DMS153 treated with DMSO at 0.1 percent for 48 hours (cell line): ENCODE measurements around the gene TPH2.
A peak's percentile ranks its signal among the peaks of the same experiment; 100 is the strongest.

Experiments used
- DNase-seq: peaks from one replicate; lab custom pipeline; 2025; ENCODE audit not compliant: unreplicated experiment; lab: John Stamatoyannopoulos, UW

TPH2 gene

GRCh38 chr12:71938728-71939385, at the start of gene TPH2:
Gene TPH2, plus strand, starts transcription at chr12:71938845. Its CDS starts 142 bp downstream, at chr12:71938987.
- peak; percentile 73 for DNase-seq

GRCh38 chr12:71890475-71890874, 48.2 kb upstream of the TPH2 start:
- DNase-seq, result no peak

DNA sequence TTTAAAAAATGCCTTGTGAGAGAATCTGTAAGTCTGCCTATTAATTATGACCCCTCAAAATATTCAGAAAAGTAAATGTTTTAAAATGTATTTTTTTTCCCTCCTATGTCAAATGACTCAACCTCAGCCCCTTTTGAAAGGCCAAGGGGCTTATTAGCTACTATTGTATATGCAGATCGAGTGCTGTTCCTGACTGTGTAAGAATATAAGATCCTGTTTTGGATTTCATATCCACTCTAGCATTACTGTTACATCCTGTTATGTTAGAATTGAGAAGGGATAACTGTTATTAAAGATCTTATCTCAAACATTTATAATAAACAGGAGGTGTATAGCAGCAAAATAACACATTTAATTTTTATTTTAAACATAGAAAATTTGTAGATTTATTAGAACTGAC, 46.6 kb upstream of the TPH2 start:
- DNase-seq, result no peak

- no peak for DNase-seq
These were observed 42.3 kb upstream of the TPH2 start for GRCh38 chr12:71896205-71896882.

DNA sequence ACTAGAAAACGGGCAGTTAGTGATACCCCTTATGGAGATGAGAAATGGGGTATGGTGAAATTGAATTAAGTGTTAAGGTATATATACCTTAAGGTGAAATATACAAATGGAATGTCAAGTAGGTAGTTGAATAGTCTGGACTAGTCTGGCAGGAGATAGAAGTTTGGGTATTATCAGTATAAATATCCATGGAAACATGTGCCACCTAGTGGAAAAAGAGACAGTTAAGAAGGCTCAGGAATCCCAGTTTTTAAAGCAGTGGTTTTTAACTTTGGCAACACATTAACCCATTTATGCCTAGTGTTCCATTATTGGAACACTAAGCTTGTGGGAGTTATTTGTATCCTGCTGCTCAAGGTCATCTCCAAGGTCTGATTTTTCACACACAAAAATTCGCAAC, 38.6 kb upstream of the TPH2 start:
- no peak for DNase-seq

- DNase-seq, result no peak
These were observed 34.0 kb upstream of the TPH2 start for GRCh38 chr12:71904629-71905028.

GRCh38 chr12:71935594-71935993, 3.1 kb upstream of the TPH2 start:
- DNase-seq, result no peak

GRCh38 chr12:71940068-71940467, 1.4 kb downstream of the TPH2 start:
- DNase-seq, result no peak

DNA sequence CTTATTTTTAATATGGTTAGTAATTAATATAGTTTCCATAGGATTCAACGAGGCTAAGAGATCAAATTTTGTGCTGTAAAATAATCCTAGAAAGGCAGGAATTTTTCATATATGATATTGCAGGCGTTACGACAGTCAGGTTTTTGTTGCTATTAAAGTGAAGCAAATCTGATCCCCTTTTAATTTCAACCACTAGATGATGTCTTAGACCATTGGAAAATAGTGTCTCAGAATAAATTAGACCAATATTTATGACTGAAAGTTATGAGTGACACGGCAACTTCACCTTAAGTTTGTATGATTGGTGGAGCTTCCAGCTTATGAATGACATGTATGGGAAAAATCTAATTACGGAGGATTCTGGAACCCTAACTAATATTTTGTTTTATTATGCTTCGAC, 2.5 kb downstream of the TPH2 start:
- DNase-seq, result no peak

DNA sequence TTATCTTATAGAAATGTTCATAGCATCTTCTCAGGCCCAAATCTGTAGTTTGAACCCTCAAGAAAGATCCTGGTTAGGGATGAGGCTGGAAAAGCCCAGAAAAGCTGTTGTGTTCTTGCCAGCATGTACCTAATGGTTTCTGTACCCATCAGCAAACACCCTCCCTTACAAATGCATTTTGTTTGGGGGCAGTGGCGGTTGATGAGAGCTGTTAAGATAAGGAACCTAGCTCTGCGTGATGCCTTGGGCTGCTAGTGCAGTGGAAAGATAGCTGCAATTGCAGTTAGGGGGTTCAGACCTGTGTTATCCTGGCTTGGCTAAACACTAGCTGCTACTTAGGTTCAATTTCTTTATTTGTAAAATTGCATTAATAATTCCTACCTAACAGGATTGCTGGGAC, 3.6 kb downstream of the TPH2 start:
- DNase-seq, result no peak

DNA sequence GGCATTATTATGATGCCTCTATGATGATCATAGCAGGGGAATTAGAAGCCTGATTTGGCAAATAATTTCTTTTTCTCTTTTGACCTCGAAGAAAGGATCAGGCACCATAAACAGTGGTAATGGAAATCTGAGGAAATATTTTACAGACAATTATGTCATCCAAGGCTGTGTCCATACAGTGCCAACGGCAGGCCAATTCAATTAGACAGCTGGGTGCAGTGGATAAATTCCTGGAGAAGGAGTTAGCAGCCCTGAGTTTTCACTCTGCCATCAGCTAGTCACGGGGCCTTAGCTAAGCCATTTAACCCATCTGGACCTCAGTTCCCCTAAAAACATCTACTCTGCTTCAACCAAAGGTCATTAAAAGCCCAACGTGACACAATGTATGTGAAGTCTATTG, 4.1 kb downstream of the TPH2 start:
- no peak for DNase-seq

- no peak for DNase-seq
These were observed 6.5 kb downstream of the TPH2 start for GRCh38 chr12:71945121-71945520.

- DNase-seq, result no peak
These were observed 7.2 kb downstream of the TPH2 start for GRCh38 chr12:71945883-71946282.

GRCh38 chr12:71947645-71948105, 9.0 kb downstream of the TPH2 start:
- DNase-seq, result peak; percentile 95

- DNase-seq, result no peak
These were observed 9.7 kb downstream of the TPH2 start for GRCh38 chr12:71948390-71948789.

- no peak for DNase-seq
These were observed 11.0 kb downstream of the TPH2 start for GRCh38 chr12:71949646-71950045.

DNA sequence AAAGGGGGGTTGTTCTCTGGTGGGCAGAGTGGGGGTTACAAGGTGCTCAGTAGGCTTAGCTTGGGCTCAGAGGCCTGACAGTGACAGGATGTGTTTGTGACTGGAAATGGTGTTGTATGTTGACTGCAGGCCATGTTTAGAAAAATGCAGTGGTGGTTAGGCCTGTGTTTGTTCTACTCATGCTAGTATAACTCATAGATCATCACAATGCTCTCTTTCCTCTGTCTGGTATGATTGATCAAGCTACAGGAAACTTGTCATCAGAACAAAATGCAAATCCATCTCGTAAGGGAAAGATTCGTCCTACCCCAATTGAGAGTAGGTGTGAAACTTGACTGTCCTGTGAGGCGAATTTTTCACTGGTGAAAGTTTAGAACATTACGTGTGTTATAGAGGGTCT, 11.8 kb downstream of the TPH2 start:
- no peak for DNase-seq

DNA sequence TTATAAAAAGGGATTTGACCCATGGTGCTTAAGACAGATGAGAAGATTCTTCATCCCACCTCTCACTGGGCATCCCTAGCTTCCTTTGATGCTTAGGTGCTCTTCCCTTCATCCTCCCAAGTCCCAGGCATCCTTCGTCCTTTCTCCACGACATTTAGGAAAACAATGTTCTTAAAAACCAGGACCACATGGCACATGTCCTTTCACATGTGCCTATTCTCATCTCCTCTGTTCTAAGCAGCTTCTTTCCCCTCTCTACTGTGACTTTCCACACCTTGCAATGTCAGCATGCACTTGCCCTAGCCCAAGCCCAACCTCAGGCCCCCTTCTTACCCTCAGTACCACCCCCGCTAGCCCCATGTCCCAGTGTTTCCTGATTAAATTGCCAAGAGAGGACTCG, 12.2 kb downstream of the TPH2 start:
- no peak for DNase-seq

- no peak for DNase-seq
These were observed 15.6 kb downstream of the TPH2 start for GRCh38 chr12:71954083-71954778.

DNA sequence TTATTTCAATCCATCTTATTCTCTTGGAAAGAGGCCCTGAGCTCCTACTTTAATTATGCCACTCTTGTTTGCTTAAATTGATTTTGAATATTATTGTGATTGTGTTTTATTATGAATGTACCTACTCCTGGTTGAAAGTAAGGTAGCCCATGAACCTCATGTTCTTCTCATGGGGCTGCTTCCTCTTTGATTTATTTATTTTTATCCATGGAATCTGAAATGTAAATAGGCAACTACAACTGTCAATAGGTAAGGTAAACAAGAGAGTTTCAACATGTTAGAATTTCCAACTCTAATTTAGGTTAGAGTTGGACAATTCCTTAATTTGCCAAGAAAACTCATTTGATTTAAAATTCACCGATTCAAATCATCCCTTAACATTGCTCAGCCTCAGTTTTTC, 16.2 kb downstream of the TPH2 start:
- DNase-seq, result no peak

DNA sequence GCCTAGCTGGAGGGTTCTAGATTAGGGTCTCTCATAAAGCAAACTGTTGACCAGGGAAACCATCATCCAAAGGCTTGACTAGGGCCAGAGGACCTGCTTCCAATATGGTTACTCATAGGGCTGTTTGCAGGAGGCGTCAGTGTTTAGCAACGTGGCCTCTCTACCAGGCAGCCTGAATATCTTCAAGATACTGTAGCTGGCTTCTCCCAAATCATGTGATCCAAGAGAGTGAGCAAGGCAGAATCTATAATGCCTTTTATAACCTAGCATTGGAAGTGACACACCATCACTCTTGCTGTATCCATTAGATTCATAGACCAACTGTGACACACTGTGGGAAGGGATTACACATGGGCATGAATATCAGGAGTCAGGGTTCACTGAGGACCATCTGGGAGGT, 17.3 kb downstream of the TPH2 start:
- DNase-seq, result no peak

GRCh38 chr12:71958056-71958455, 19.4 kb downstream of the TPH2 start:
- DNase-seq, result no peak
